Heart left ventricle (tissue), 16 donors: Measurements from ENCODE around the gene SMG5. TPM values are rescaled to one million over a fixed set of nuclear protein-coding genes. Genes with fewer than 3 reads are reported as not detected.

Experiments
- ATAC-seq, 4 donors: fragments of 200-7000 bp; cut with Tn5 transposase; one replicate each; pipeline ENCODE4 v1.9.1; 2020 to 2022; ENCODE audit warnings: moderate library complexity in 4 of 4, mild to moderate bottlenecking in 3 of 4, moderate number of reproducible peaks in 1 of 4
- DNase-seq, 5 donors: peaks; one replicate each; pipeline ENCODE4 v3.0.0-alpha.2; 2020
- H3K27ac ChIP-seq, 12 donors: fragments of 200-600 bp; sonication (generic) in 4 of 12; one replicate each; pipeline versions ENCODE4 v1.5.0 to v1.8.0; 2016 to 2022; ENCODE audit warnings: mild to moderate bottlenecking in 2 of 12
- H3K27me3 ChIP-seq, 9 donors: fragments of 200-600 bp; sonication (generic) in 2 of 9; one replicate each; pipeline versions ENCODE4 v1.5.1 to v1.8.0; 2016 to 2022; ENCODE audit warnings: mild to moderate bottlenecking in 3 of 9
- H3K36me3 ChIP-seq, 9 donors: fragments of 200-600 bp; sonication (generic) in 2 of 9; one replicate each; pipeline versions ENCODE4 v1.5.0 to v1.8.0; 2018 to 2022; ENCODE audit warnings: mild to moderate bottlenecking in 2 of 9
- H3K4me1 ChIP-seq, 12 donors: fragments of 200-600 bp; sonication (generic) in 4 of 12; one replicate each; pipeline versions ENCODE4 v1.5.0 to v1.8.0; 2016 to 2022; ENCODE audit warnings: mild to moderate bottlenecking in 3 of 12
- H3K4me3 ChIP-seq, 12 donors: fragments of 200-600 bp; sonication (generic) in 4 of 12; one replicate each; pipeline versions ENCODE4 v1.5.0 to v1.8.0; 2017 to 2022; ENCODE audit warnings: mild to moderate bottlenecking in 9 of 12, moderate library complexity in 4 of 12
- H3K9me3 ChIP-seq, 12 donors: fragments of 200-600 bp; sonication (generic) in 4 of 12; one replicate each; pipeline versions ENCODE4 v1.5.0 to v1.8.0; 2016 to 2022; ENCODE audit warnings: mild to moderate bottlenecking in 1 of 12
- CTCF ChIP-seq, 12 donors: fragments of 200-600 bp; sonication (generic) in 4 of 12; IDR thresholded peaks; one replicate each; pipeline versions ENCODE4 v1.5.0 to v1.8.0; 2018 to 2022; ENCODE audit warnings: antibody characterized with exemption in 12 of 12, mild to moderate bottlenecking in 5 of 12
- POLR2A ChIP-seq, 2 donors: fragments of 450-650 bp; IDR thresholded peaks; one replicate each; pipeline ENCODE4 v1.6.1; 2017; ENCODE audit warnings: antibody characterized with exemption in 2 of 2, mild to moderate bottlenecking in 2 of 2, moderate library complexity in 2 of 2
- WGBS, 4 donors: extraction: QIAGEN DNeasy Blood & Tissue Kit in 2 of 4; methylation state at CpG; one replicate each; pipeline versions ENCODE4 v1.1.5 to v1.1.7; 2013 to 2018; 5-methylcytosine and 5-hydroxymethylcytosine counted together
- intact Hi-C, 10 donors: fragments of 100-400 bp; cut with DNase I; formaldehyde crosslinking; loops; one replicate each; pipeline versions ENCODE4 v1.11.1 to v1.14.2; 2022
- polyA plus RNA-seq, 2 donors: library from polyadenylated mRNA; stranded (reverse); fragments of 200-250 nt; gene quantifications; one replicate each; pipeline ENCODE4 v1.2.3, GENCODE V29; 2013
- total RNA-seq, 9 donors: library from RNA; depleted of rRNA in 2 of 9; stranded (reverse); fragments of >200 nt in 2 of 9; fragmentation: NEBNext Ultra II Directional in 3 of 9; extraction: Animal tissue kit (Norgen Biotek cat#: 25700) in 3 of 9; gene quantifications; one replicate each; pipeline versions ENCODE4 v1.1.0 to v1.2.4, GENCODE V29; 2016 to 2023
- donor health status: ischemic (EF 13 %, LVEDD 7.1; RV severe dilation, severe dysfunction).
- donor health status: healthy with polysubstance abuse.
- donor health status: DM: no; HTN: yes; CAD: no.
- donor health status: DM: no; HTN: no; CAD: no.
- donor health status: ischemic (EF 25% LVEDD 6.9; RV normal size, moderate dysfunction).
- donor health status: ischemic (EF 25% LVEDD 5.7; RV mildly dilated, moderate dysfunction).
- donor health status: healthy.
- donor health status: DM: yes; HTN: yes; CAD: no.
- donor health status: ischemic (EF 35%, LVEDD 5.7; RV mildly dilated, moderate dysfunction).
- donor health status: nonischemic (EF 11% LVEDD 7.7; RV severe dilation, severe dysfunction).
- donor health status: DM: yes; HTN: yes; CAD: no.
- donor health status: PGD.
- donor health status: ischemic (EF 29% LVEDD 5.4; RV normal size, mild dysfunction).
- donor health status: nonischemic (EF 23%, LVEDD 6.1; RV moderate dilation, normal function).

SMG5 gene
- total and polyA plus RNA-seq, 11 donors: 56.3 to 104 (median 89.4) TPM

GRCh38 chr1:156316909-156317308 lies 34.3 kb upstream of the SMG5 start:
- no peaks in the 10 kb centered on the region for H3K9me3 ChIP-seq
- no peak overlapping the region for H3K27ac ChIP-seq
- TF ChIP-seq POLR2A (IDR thresholded peaks at IDR 0.05) (no peak), CTCF (IDR thresholded peaks at IDR 0.05) (no peak)
- WGBS, 4 donors: 92 to 95% (median 95%) methylated on average over 7 of the region's 7 CpGs
- intact Hi-C loops: loop anchor here in 5 of 10 donors (5.0 to 10.0 kb wide), 5 partner anchors 62 to 402 kb away; partner anchors contain the start of genes BGLAP (in 1 of the 5), PAQR6 (in 1 of the 5) and RIT1 (in 1 of the 5)
- H3K4me1 ChIP-seq: no peaks in the 10 kb centered on the region
- no peaks in the 10 kb centered on the region for H3K27me3 ChIP-seq
- H3K4me3 ChIP-seq: no peak overlapping the region
- peaks cover 5 to 100% (median 100%) of the 10 kb centered on the region in 9 donors for H3K36me3 ChIP-seq
- ATAC-seq (no peak), DNase-seq (no peak)

DNA sequence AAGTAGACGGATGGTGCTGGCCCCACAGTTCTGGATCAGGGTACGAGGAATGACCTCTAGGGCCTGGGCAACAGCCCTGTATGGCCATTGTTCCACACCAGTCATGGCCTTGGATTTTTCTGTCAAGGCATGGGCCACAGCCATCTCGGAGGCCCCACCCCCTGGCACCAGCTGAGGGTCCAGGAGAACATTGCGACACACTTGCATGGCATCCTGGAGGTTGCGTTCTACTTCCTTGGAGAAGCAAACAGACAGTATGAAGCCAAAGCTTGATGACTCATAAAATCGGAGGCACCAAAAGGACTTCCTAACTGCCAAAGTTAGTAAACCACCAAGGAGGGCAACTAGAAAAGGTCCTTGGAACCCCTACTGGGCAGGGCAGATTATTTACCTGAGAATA lies 28.3 kb upstream of the SMG5 start:
- ATAC-seq (no peak), DNase-seq (no peak)
- no peak for TF ChIP-seq POLR2A (IDR thresholded peaks at IDR 0.05)
- no peak for TF ChIP-seq CTCF (IDR thresholded peaks at IDR 0.05)
- H3K36me3 ChIP-seq: peaks cover 0 to 100% (median 96%) of the 10 kb centered on the region in 9 donors
- no peaks in the 10 kb centered on the region for H3K27me3 ChIP-seq
- H3K9me3 ChIP-seq: no peaks in the 10 kb centered on the region
- intact Hi-C loops: loop anchor here in 4 of 10 donors (10.0 kb wide), 4 partner anchors 56 to 396 kb away; partner anchors contain the start of genes BGLAP (in 1 of the 4), PAQR6 (in 1 of the 4) and RIT1 (in 1 of the 4)
- no peaks in the 10 kb centered on the region for H3K4me1 ChIP-seq
- H3K27ac ChIP-seq: no peak overlapping the region
- H3K4me3 ChIP-seq: no peak overlapping the region
- 85 to 92% (median 89%) methylated on average over 5 to 6 of the region's 6 CpGs for WGBS, 4 donors

GRCh38 chr1:156308078-156308477 lies 25.5 kb upstream of the SMG5 start:
- Histone ChIP-seq H3K9me3 (no peaks in the 10 kb centered on the region), H3K27ac (no peak overlapping the region), H3K27me3 (no peaks in the 10 kb centered on the region), H3K4me1 (no peaks in the 10 kb centered on the region), H3K4me3 (no peak overlapping the region), H3K36me3 (peaks cover 0 to 92% (median 84%) of the 10 kb centered on the region in 9 donors)
- intact Hi-C loops: no loop called here
- TF ChIP-seq CTCF (IDR thresholded peaks at IDR 0.05): no peak
- no peak for TF ChIP-seq POLR2A (IDR thresholded peaks at IDR 0.05)
- ATAC-seq: no peak
- no peak for DNase-seq

DNA sequence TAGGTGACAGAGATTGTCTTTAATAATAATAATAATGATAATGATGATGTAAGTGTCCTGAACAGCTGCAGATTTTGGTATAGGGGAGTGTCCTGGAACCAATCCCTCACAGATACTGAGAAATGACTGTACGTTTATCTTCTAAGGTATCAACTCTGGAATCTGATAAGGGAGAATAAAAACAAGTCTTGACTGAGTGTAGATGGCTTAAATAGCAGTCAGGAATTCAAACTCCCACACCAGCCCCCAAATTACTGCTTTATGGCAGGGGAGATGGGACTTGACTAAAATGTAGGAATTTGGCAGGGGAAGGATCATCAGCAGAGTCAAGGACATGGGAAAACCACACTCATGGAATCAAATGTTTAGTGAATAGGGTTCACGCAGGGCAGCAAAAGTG lies 22.6 kb upstream of the SMG5 start:
- TF ChIP-seq POLR2A (IDR thresholded peaks at IDR 0.05) (no peak), CTCF (IDR thresholded peaks at IDR 0.05) (no peak)
- Histone ChIP-seq H3K4me3 (no peak overlapping the region), H3K27me3 (no peaks in the 10 kb centered on the region), H3K9me3 (no peaks in the 10 kb centered on the region), H3K4me1 (no peaks in the 10 kb centered on the region), H3K27ac (no peak overlapping the region), H3K36me3 (peaks cover 0 to 64% (median 55%) of the 10 kb centered on the region in 9 donors)
- ATAC-seq (no peak), DNase-seq (no peak)
- WGBS, 4 donors: 76 to 88% (median 84%) methylated on average over 2 of the region's 2 CpGs
- intact Hi-C loops: no loop called here
